GM12878 (cell line): Measurements from ENCODE around the gene NFE2L1. TPM values are rescaled to one million over a fixed set of nuclear protein-coding genes. Genes with fewer than 3 reads are reported as not detected.
"Not testable (repeated sequence)": the region's sequence is repeated elsewhere in the genome, so short reads cannot be mapped to it uniquely, and the experiment has no call there.

Experiments used
- ATAC-seq: fragments of 200-7000 bp; cut with Tn5 transposase; 3 replicates; pipeline ENCODE4 v1.9.1; 2020; ENCODE audit warnings: mild to moderate bottlenecking, moderate library complexity
- BruUV-seq: library from RNA; stranded (reverse); fragments of 400-500 nt; replicated peaks from 2 replicates; lab custom pipeline; 2021; lab: Mats Ljungman, UMichigan
- CTCF ChIA-PET: fragments of 300-600 bp; sonication (Branson Sonifier 250); formaldehyde crosslinking; extraction: SDS; loops from one replicate; lab custom pipeline; 2021; ENCODE audit warnings: inconsistent platforms; lab: Yijun Ruan, JAX
- POLR2A ChIA-PET: fragments of 350-600 bp; formaldehyde crosslinking; extraction: SDS; loops from one replicate; lab custom pipeline; 2021; ENCODE audit warnings: inconsistent platforms; lab: Charles Lee
- RAD21 ChIA-PET: fragments of 300-600 bp; sonication (Branson Sonifier 250); formaldehyde crosslinking; loops from one replicate; lab custom pipeline; 2023; ENCODE audit warnings: antibody characterized with exemption; ENCODE audit not compliant: unreplicated experiment; lab: Charles Lee
- SMC1A ChIA-PET: fragments of 300-600 bp; sonication (Branson Sonifier 250); formaldehyde crosslinking; loops from one replicate; lab custom pipeline; 2023; ENCODE audit not compliant: unreplicated experiment, uncharacterized antibody; lab: Charles Lee
- DNase-seq: peaks from one replicate; pipeline ENCODE4 v3.0.0-alpha.2; 2011; ENCODE audit warnings: low read depth, low spot score
- FAIRE-seq: peaks from 3 replicates; lab custom pipeline; 2011; peaks lifted over from hg19 to GRCh38; lab: Jason Lieb, UNC
- H2AFZ ChIP-seq: 2 replicates; pipeline ENCODE4 v1.6.0; 2011; ENCODE audit warnings: low read depth, low read length, control low read depth; ENCODE audit not compliant: control insufficient read depth
- H3K27ac ChIP-seq: 2 replicates; pipeline ENCODE4 v1.5.1; 2011; ENCODE audit warnings: control low read depth; ENCODE audit not compliant: control insufficient read depth, insufficient read depth
- H3K27me3 ChIP-seq, 2 experiments: replicated peaks in 1 of 2; 2 replicates each; pipeline versions ENCODE4 v1.6.0 to v1.6.1; 2011; ENCODE audit warnings: low read length in 1 of 2; ENCODE audit not compliant: control insufficient read depth in 2 of 2, insufficient read depth in 2 of 2
- H3K36me3 ChIP-seq, 2 experiments: 2 replicates each; pipeline ENCODE4 v1.5.1; 2011; ENCODE audit warnings: low read length in 1 of 2; ENCODE audit not compliant: control insufficient read depth in 2 of 2, insufficient read depth in 2 of 2
- H3K4me1 ChIP-seq: 2 replicates; pipeline ENCODE4 v1.6.1; 2011; ENCODE audit warnings: mild to moderate bottlenecking, low read length, moderate library complexity, mixed read lengths; ENCODE audit not compliant: control insufficient read depth, insufficient read depth
- H3K4me2 ChIP-seq: 2 replicates; pipeline ENCODE4 v1.6.0; 2011; ENCODE audit warnings: control low read depth; ENCODE audit not compliant: control insufficient read depth, insufficient read depth
- H3K4me3 ChIP-seq: fragments of 200-600 bp; sonication (generic); 2 replicates; pipeline ENCODE4 v1.5.1; 2016
- H3K79me2 ChIP-seq: 2 replicates; pipeline ENCODE4 v1.6.0; 2011; ENCODE audit warnings: low read length; ENCODE audit not compliant: control insufficient read depth, insufficient read depth
- H3K9ac ChIP-seq: 2 replicates; pipeline ENCODE4 v1.8.0; 2011; ENCODE audit warnings: low read length, control low read depth, mixed read lengths; ENCODE audit not compliant: control insufficient read depth, insufficient read depth
- H3K9me3 ChIP-seq: replicated peaks from 3 replicates; pipeline ENCODE4 v1.5.1; 2011; ENCODE audit warnings: mild to moderate bottlenecking, low read length; ENCODE audit not compliant: control insufficient read depth, insufficient read depth
- H4K20me1 ChIP-seq: 2 replicates; pipeline ENCODE4 v1.6.0; 2011; ENCODE audit not compliant: control insufficient read depth, insufficient read depth
- EED ChIP-seq: sonication (generic); IDR thresholded peaks from 2 replicates; pipeline ENCODE4 v1.6.1; 2016; ENCODE audit warnings: antibody characterized with exemption, low read depth
- YBX1 ChIP-seq: fragments of 450-650 bp; IDR thresholded peaks from 2 replicates; pipeline ENCODE4 v1.6.1; 2016; ENCODE audit warnings: antibody characterized with exemption
- ZSCAN29 ChIP-seq: fragments of 450-650 bp; IDR thresholded peaks from 2 replicates; pipeline ENCODE4 v1.6.1; 2017; ENCODE audit warnings: mild to moderate bottlenecking, moderate library complexity
- WGBS: methylation state at CpG from one replicate; pipeline ENCODE4 v1.1.6; 2016; ENCODE audit warnings: low lambda C conversion rate; ENCODE audit not compliant: insufficient replicate concordance, insufficient coverage; ENCODE audit errors: missing lambda C conversion rate; 5-methylcytosine and 5-hydroxymethylcytosine counted together
- in situ Hi-C: fragments of 300-500 bp; cut with MboI; formaldehyde crosslinking; loops from 9 replicates; pipeline ENCODE4 v1.14.3; 2018; ENCODE audit warnings: mixed read lengths
- intact Hi-C: fragments of 100-400 bp; cut with micrococcal nuclease; formaldehyde crosslinking; loops from one replicate; pipeline ENCODE4 v1.14.2; 2022; ENCODE audit not compliant: unreplicated experiment
- polyA plus RNA-seq, 11 experiments: library from polyadenylated mRNA; depleted of rRNA in 4 of 11; unstranded in 6 of 11; stranded (reverse) in 5 of 11; fragments of >200 nt; fragmentation: Nextera tagmentation in 4 of 11; fragmentation: Illumina TruSeq in 1 of 11; extraction: Ambion mirVana in 4 of 11; extraction: Trizol in 1 of 11; gene quantifications; 1 replicate in 1 of 11; 2 replicates in 10 of 11; pipeline versions ENCODE4 v1.2.1 to v1.2.3, GENCODE V29; 2011 to 2016; ENCODE audit warnings: inconsistent platforms in 2 of 11, missing spikeins in 2 of 11, low read depth in 1 of 11
- total RNA-seq, 4 experiments: library from RNA; depleted of rRNA in 3 of 4; stranded (reverse); fragments of >200 nt in 3 of 4; fragmentation: Illumina TruSeq in 1 of 4; extraction: Trizol in 1 of 4; gene quantifications; 2 replicates each; pipeline versions ENCODE4 v1.2.1 to v1.2.3, GENCODE V29; 2013 to 2021
- TF ChIP-seq, protein P1 (sequence below): fragments of 450-650 bp; IDR thresholded peaks from 2 replicates; pipeline ENCODE4 v1.6.1; 2017; ENCODE audit warnings: mild to moderate bottlenecking, moderate library complexity
- TF ChIP-seq, protein P2 (sequence below): IDR thresholded peaks from 2 replicates; pipeline ENCODE4 v1.6.1; 2012; ENCODE audit warnings: improper control_type of control experiment, low read depth, low read length; ENCODE audit not compliant: insufficient replicate concordance
- TF ChIP-seq, protein P3 (sequence below): fragments of 450-650 bp; IDR thresholded peaks from 2 replicates; pipeline ENCODE4 v1.6.1; 2016; ENCODE audit warnings: mild to moderate bottlenecking, moderate library complexity, borderline replicate concordance

Gene NFE2L1
- total and polyA plus RNA-seq, 10 of the 15 experiments (the other 5 are each of a cell fraction or from before 2014, with no cell fraction given): 3.8 to 104 (median 26.4) TPM

DNA sequence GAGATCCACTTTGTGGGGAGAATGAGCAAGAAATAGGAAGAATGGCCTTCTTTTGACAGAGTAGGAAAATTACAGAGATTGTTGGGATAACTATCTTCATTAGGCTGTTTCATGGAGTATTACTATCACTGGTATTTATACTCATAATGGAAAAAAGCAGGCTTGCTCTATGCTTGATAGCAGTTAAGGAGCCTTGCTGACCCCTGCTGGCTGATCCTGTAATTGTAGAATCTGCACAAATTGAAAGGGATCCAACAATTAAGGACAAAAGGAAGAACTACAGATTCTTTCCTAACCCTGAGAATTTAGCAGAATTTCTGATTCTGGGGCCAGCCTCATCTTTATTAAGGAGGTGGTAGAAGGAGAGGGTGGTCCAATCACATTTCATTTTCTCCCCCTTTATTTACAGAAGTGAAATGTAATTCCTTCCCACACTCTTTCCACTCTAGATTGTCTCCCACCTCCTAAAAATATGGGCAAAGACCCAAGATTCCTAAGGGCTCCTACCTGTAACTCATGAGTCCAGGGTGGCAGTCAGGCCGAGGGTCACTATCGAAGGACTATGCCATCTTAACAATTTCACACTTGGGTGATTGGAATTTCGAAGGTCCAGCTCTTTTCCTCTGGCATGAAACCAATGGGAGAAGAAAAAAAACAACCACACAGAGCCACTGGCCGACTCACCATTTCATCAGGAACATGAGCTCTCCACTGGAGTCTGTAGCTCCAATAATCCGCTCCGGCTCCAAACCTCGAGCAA lies 26.3 kb downstream of the NFE2L1 start (continued):
- no peak for TF ChIP-seq ZSCAN29
- TF ChIP-seq EED: no peak
- TF ChIP-seq, protein P1, sequence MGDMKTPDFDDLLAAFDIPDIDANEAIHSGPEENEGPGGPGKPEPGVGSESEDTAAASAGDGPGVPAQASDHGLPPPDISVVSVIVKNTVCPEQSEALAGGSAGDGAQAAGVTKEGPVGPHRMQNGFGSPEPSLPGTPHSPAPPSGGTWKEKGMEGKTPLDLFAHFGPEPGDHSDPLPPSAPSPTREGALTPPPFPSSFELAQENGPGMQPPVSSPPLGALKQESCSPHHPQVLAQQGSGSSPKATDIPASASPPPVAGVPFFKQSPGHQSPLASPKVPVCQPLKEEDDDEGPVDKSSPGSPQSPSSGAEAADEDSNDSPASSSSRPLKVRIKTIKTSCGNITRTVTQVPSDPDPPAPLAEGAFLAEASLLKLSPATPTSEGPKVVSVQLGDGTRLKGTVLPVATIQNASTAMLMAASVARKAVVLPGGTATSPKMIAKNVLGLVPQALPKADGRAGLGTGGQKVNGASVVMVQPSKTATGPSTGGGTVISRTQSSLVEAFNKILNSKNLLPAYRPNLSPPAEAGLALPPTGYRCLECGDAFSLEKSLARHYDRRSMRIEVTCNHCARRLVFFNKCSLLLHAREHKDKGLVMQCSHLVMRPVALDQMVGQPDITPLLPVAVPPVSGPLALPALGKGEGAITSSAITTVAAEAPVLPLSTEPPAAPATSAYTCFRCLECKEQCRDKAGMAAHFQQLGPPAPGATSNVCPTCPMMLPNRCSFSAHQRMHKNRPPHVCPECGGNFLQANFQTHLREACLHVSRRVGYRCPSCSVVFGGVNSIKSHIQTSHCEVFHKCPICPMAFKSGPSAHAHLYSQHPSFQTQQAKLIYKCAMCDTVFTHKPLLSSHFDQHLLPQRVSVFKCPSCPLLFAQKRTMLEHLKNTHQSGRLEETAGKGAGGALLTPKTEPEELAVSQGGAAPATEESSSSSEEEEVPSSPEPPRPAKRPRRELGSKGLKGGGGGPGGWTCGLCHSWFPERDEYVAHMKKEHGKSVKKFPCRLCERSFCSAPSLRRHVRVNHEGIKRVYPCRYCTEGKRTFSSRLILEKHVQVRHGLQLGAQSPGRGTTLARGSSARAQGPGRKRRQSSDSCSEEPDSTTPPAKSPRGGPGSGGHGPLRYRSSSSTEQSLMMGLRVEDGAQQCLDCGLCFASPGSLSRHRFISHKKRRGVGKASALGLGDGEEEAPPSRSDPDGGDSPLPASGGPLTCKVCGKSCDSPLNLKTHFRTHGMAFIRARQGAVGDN: no peak
- TF ChIP-seq, protein P2, sequence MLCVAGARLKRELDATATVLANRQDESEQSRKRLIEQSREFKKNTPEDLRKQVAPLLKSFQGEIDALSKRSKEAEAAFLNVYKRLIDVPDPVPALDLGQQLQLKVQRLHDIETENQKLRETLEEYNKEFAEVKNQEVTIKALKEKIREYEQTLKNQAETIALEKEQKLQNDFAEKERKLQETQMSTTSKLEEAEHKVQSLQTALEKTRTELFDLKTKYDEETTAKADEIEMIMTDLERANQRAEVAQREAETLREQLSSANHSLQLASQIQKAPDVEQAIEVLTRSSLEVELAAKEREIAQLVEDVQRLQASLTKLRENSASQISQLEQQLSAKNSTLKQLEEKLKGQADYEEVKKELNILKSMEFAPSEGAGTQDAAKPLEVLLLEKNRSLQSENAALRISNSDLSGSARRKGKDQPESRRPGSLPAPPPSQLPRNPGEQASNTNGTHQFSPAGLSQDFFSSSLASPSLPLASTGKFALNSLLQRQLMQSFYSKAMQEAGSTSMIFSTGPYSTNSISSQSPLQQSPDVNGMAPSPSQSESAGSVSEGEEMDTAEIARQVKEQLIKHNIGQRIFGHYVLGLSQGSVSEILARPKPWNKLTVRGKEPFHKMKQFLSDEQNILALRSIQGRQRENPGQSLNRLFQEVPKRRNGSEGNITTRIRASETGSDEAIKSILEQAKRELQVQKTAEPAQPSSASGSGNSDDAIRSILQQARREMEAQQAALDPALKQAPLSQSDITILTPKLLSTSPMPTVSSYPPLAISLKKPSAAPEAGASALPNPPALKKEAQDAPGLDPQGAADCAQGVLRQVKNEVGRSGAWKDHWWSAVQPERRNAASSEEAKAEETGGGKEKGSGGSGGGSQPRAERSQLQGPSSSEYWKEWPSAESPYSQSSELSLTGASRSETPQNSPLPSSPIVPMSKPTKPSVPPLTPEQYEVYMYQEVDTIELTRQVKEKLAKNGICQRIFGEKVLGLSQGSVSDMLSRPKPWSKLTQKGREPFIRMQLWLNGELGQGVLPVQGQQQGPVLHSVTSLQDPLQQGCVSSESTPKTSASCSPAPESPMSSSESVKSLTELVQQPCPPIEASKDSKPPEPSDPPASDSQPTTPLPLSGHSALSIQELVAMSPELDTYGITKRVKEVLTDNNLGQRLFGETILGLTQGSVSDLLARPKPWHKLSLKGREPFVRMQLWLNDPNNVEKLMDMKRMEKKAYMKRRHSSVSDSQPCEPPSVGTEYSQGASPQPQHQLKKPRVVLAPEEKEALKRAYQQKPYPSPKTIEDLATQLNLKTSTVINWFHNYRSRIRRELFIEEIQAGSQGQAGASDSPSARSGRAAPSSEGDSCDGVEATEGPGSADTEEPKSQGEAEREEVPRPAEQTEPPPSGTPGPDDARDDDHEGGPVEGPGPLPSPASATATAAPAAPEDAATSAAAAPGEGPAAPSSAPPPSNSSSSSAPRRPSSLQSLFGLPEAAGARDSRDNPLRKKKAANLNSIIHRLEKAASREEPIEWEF: no peak
- no peak for TF ChIP-seq YBX1
- TF ChIP-seq, protein P3, sequence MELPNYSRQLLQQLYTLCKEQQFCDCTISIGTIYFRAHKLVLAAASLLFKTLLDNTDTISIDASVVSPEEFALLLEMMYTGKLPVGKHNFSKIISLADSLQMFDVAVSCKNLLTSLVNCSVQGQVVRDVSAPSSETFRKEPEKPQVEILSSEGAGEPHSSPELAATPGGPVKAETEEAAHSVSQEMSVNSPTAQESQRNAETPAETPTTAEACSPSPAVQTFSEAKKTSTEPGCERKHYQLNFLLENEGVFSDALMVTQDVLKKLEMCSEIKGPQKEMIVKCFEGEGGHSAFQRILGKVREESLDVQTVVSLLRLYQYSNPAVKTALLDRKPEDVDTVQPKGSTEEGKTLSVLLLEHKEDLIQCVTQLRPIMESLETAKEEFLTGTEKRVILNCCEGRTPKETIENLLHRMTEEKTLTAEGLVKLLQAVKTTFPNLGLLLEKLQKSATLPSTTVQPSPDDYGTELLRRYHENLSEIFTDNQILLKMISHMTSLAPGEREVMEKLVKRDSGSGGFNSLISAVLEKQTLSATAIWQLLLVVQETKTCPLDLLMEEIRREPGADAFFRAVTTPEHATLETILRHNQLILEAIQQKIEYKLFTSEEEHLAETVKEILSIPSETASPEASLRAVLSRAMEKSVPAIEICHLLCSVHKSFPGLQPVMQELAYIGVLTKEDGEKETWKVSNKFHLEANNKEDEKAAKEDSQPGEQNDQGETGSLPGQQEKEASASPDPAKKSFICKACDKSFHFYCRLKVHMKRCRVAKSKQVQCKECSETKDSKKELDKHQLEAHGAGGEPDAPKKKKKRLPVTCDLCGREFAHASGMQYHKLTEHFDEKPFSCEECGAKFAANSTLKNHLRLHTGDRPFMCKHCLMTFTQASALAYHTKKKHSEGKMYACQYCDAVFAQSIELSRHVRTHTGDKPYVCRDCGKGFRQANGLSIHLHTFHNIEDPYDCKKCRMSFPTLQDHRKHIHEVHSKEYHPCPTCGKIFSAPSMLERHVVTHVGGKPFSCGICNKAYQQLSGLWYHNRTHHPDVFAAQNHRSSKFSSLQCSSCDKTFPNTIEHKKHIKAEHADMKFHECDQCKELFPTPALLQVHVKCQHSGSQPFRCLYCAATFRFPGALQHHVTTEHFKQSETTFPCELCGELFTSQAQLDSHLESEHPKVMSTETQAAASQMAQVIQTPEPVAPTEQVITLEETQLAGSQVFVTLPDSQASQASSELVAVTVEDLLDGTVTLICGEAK: no peak

DNA sequence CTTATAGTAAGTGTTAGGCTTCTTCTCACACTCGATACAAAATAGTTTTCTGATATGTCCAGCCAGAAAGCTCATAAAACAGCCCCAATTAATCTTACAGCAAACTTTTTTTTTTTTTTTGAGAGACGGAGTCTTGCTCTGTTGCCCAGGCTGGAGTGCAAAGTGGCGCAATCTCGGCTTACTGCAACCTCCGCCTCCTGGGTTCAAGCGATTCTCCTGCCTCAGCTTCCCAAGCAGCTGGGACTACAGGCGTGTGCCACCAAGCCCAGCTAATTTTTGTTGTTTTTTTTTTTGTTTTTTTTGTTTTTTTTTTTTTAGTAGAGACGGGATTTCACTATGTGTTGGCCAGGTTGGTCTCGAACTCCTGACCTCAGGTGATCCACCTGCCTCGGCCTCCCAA lies 29.0 kb downstream of the NFE2L1 start:
- ChIA-PET POLR2A (interaction anchor here (0.6 kb wide), 1 partner anchor 223 kb away, joined by 3 read pairs; no protein-coding TSS in a partner anchor), SMC1A (interaction anchor here (0.8 to 11.1 kb wide), 7 partner anchors 14 to 516 kb away, joined by 3 to 205 read pairs (median 4); partner anchors contain the start of genes CDK5RAP3 and HOXB5), RAD21 (interaction anchor here (0.7 to 9.2 kb wide), 5 partner anchors 27 to 516 kb away, joined by 3 to 117 read pairs (median 3); no protein-coding TSS in a partner anchor), CTCF (interaction anchor here (0.7 to 17.1 kb wide), 12 partner anchors 9 to 257 kb away, joined by 3 to 525 read pairs (median 6); partner anchors contain the start of genes CBX1 and SNX11)
- H3K79me2 ChIP-seq, H4K20me1 ChIP-seq, H3K4me1 ChIP-seq, H3K4me2 ChIP-seq, ATAC-seq, in situ Hi-C loops, H3K36me3 ChIP-seq, H3K9me3 ChIP-seq, H3K4me3 ChIP-seq, H3K27me3 ChIP-seq, H2AFZ ChIP-seq, FAIRE-seq, intact Hi-C loops, BruUV-seq, DNase-seq, H3K27ac ChIP-seq, H3K9ac ChIP-seq: not testable (repeated sequence)
- 100% methylated on average over 9 of the region's 10 CpGs for WGBS
